GM21447 (cell line): ENCODE results near the gene ENPP3.
A peak's percentile ranks its signal among the peaks of the same experiment; 100 is the strongest.

Experiments
- ATAC-seq: cut with Tn5 transposase; IDR thresholded peaks from one replicate; pipeline ENCODE4 v1.9.1; 2021; ENCODE audit not compliant: unreplicated experiment

The ENPP3 gene

GRCh38 chr6:131636880-131637792, at the start of gene ENPP3:
Gene ENPP3 (plus strand): TSS chr6:131637302. CDS start chr6:131637385, 83 bp downstream.
- ATAC-seq, result no peak

DNA sequence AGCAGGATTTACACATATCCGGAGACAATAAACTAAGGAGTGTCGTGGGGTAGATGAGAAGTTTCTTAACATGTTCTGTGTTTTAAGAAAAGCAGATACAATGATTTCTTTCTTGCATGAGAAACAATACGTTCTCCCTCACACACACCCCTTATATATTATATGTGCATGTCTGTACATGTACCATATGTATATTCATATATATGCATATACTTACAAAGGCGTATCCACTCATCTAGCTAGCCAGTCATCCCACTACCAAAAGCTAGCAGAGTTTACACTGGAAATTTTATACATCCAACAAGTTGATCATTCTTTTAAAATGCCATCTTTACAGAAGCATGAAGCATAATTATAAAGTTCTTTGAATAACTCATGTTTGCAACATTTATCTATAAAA, 49.2 kb upstream of the ENPP3 start:
- ATAC-seq, result no peak

GRCh38 chr6:131588643-131589042, 48.5 kb upstream of the ENPP3 start:
- no peak for ATAC-seq

DNA sequence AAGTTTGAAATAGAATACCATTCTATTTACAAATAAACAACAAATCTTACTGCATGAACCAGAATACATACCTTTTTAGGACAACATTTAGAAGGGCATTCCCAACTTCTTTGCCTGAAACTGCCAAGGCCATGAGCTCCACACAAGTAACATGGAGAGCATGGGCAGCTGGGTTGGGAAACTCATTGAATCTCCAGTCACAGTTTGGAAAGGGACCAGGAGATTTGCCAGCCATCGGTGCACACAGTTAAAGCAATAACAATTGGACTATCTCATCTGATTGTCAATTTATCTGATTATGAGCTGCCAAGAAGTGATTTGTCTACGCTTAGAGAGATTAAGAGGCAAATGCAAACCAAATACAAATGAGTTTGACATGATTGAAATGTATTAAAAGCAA, 44.2 kb upstream of the ENPP3 start:
- ATAC-seq, result no peak

DNA sequence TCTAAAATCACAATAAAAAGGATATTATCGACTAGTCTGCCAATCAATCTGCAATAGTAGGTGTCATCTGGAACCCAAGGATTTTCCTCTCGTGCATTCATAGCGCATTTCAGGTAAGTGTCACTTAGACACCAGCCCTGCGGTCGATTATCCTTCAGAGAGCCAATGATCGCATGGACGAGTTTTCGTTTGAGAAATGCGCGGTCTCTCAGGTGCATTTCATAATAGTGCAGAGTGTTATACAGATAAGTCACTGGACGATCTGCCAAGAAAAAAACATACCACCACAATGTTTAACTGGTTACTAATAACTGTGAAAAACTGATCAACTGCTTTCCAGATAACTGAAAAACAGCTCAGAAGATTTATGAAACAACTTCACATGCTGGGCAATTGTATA, 43.0 kb upstream of the ENPP3 start:
- ATAC-seq, result no peak

- no peak for ATAC-seq
These were observed 39.7 kb upstream of the ENPP3 start for GRCh38 chr6:131597446-131597845.

DNA sequence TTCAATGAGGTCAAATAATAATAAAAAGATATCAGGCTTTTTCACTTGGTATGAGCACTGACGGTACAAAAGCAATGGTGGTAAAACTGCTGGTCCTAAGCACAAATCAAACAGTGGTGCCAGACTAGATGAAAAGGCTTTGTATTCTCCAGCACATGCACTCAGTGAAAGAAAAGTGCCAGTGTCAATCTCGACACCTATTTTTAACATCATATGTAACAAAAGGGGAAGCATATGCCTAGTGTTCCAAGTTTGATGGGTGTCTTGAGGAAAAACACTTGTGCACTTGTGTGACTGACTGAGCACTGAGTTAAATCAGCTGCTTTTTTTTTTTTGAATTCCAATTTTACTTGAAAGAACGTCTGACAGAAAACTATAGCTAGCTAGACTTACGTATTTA, 36.4 kb upstream of the ENPP3 start:
- ATAC-seq, result no peak

- ATAC-seq, result no peak
These were observed 34.3 kb upstream of the ENPP3 start for GRCh38 chr6:131602781-131603312.

GRCh38 chr6:131613296-131613925, 23.7 kb upstream of the ENPP3 start:
- ATAC-seq, result no peak

- no peak for ATAC-seq
These were observed 21.8 kb upstream of the ENPP3 start for GRCh38 chr6:131615275-131615674.

DNA sequence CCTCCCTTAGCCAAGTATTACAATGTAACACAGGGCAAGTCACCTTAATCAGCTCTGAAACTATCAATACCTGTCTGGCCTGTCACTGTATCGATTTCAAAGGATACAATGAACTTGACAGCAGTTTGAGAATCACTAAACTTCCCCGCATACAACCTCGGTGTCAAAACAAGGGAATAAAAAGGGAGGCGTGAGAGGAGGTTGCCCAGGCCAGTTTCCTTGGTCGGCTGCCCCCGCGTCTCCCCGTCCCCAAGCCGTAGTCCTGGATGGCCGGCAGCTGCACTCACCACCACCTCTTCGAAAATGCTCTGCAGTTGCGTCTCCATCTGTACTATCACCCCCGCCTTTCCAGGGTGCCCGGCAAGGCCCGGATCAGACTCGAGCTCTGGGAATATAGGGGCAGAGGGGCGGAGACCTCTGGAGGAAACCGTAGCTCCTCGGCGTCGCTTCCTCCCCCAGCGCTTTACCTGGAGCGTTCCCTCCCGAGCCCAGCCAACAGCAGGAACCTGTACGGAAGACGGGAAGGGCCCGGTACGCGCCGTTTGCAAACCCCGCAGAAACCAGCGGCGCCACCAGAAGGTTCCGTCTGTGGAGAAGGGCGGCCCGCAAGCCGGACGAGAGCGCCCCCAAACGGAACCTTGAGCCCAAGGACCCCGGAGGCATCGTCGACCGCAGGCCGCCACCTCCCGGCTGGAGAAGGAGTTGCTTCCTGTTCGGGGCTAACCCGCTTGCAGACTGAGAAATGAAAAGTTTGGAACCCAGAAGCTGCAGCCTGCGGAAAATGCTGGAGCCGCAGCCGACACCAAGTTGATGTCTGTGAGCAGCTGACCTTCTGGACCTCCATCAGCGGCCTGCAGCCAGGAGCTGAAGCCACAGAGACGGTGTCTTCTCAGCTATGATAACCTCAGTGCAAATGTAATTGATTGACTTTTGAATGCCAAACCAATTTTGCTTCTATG, 9.1 kb upstream of the ENPP3 start, which contains the start of gene MED23:
Gene MED23, minus strand, starts transcription at position 519 of the 959 bp plus-strand sequence. Its CDS starts 193 bp downstream, at position 326.
- peak; percentile 96 for ATAC-seq

DNA sequence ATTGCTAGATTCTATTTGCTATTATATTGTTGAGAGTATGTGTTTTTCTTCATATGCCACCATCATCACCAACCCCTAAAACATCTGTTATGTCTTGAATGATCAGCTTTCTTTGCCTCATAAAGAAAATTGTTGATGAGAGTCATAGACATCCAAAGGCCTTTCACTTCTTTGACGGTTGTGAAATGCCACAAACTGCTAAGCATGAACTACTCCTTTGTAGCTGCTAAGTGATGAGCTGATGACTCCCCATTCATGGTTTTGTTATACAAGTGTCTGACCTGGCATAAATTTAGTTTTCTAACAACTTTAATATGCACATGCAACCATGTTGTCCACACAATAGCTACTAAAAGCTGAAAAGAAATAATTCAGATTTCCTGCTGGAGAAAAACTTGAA, 8.4 kb upstream of the ENPP3 start:
- ATAC-seq, result no peak

DNA sequence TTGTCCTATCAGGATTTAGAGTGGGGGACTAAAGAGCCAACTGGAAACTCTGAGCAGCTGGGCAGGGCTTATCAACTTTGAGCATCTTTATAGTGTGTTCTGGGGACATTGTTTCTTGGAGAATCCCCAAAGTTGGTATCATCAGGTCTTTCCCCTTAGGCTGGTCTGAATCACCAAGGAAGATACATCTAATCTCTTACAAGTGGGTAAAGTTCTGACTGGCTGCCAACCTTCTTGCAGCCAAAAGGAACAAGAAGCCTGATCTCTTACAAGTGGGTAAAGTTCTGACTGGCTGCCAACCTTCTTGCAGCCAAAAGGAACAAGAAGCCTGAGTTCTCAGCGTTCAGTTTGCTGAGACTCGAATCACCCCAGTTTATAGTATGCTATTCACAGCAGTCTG, 7.5 kb upstream of the ENPP3 start:
- ATAC-seq, result no peak

- no peak for ATAC-seq
These were observed 5.3 kb upstream of the ENPP3 start for GRCh38 chr6:131631625-131632289.

DNA sequence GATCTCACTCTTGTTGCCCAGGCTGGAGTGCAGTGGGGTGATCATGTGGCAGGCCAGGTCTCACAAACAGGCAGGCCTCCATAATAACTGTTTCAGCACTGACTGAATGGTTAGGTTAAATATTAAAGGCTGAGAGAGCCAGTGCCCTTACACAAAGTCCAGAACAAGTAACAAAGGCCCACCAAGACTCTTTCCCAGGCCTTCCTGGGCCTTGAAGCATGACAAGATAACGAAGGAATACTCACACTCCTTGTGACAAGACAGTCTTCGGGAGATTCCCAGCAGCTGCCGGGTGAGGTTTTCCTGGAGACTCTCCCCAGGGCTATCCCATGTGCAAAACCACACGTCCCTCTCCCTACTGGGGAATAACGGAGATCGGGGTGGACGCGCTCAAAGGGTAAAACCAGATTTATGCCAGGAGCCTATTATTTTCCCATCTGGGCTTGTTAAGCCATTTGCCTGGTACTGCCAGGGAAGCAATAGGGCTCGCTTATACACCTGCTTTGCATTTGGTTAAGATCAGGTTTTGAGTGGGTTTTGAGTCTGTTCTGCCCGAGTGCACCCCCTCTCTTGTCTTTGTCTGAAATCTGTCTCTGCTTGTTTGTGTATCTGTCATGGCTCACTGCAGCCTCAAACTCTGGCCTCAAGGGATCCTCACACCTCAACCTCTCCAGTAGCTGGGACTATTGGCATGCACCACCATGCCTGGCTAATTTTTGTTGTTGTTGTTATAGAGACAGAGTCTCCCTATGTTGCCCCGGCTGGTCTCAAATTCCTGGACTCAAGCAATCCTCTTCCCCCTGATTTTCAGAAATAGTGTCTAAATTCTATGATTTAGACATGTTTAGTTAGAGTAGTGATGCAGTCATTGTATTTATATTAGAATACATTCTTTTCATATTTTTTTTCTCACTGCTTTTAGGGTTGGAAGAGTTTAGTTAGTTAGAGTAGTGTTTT, 1.4 kb upstream of the ENPP3 start:
- peak; percentile 83 for ATAC-seq

- no peak for ATAC-seq
These were observed 911 bp downstream of the ENPP3 start for GRCh38 chr6:131638013-131638412.

GRCh38 chr6:131640100-131640499, 3.0 kb downstream of the ENPP3 start:
- peak; percentile 59 for ATAC-seq

- no peak for ATAC-seq
These were observed 3.5 kb downstream of the ENPP3 start for GRCh38 chr6:131640576-131640975.

DNA sequence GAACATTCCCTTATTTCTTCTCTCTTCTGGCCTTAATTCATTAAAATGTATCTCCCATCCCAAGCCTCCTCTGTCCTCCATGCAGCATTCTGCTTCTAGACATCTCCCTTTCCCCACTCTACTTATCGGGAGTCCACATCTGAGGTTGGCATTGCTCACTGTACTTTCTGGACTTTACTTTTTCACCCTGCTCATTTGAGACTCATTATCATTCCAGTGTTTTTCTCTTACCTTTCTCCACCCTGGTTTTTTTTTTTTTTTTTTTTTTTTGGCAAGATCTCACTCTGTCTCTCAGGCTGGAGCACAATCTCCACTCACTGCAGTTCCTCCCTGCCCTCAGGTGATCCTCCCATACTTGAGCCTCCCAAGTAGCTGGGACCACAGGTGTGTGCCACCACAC, 4.5 kb downstream of the ENPP3 start:
- ATAC-seq, result no peak
